ENCODE results near the gene LRTM2.

LRTM2 gene

GRCh38 chr12:1882405-1882804, 62.0 kb downstream of the LRTM2 start:
- no peak for TF ChIP-seq CTCF (IDR thresholded peaks at IDR 0.05; ENCODE audit: low read depth, low read length, missing control alignments)
- no peak overlapping the region for H3K4me3 ChIP-seq (ENCODE audit: low read depth, low read length)
- DNase-seq (ENCODE audit: low read depth), result no peak
- in situ Hi-C loops (cut with HindIII; ENCODE audit: low sequenced_read_pairs), result no loop called here

- in situ Hi-C loops (cut with HindIII; ENCODE audit: low sequenced_read_pairs), result no loop called here
- no peak for DNase-seq (ENCODE audit: low read depth)
- no peak overlapping the region for H3K4me3 ChIP-seq (ENCODE audit: low read depth, low read length)
- no peak for TF ChIP-seq CTCF (IDR thresholded peaks at IDR 0.05; ENCODE audit: low read depth, low read length, missing control alignments)
Measured at GRCh38 chr12:1882850-1883470, 62.6 kb downstream of the LRTM2 start.

- no peak for TF ChIP-seq CTCF (IDR thresholded peaks at IDR 0.05; ENCODE audit: low read depth, low read length, missing control alignments)
- DNase-seq (ENCODE audit: low read depth), result no peak
- H3K4me3 ChIP-seq (ENCODE audit: low read depth, low read length), result no peak overlapping the region
- in situ Hi-C loops (cut with HindIII; ENCODE audit: low sequenced_read_pairs), result no loop called here
Measured at GRCh38 chr12:1883513-1883912, 63.1 kb downstream of the LRTM2 start.

- H3K4me3 ChIP-seq (ENCODE audit: low read depth, low read length), result no peak overlapping the region
- no peak for TF ChIP-seq CTCF (IDR thresholded peaks at IDR 0.05; ENCODE audit: low read depth, low read length, missing control alignments)
- in situ Hi-C loops (cut with HindIII; ENCODE audit: low sequenced_read_pairs), result loop anchor here (5.0 kb wide), 1 partner anchor 43 kb away; no protein-coding TSS in a partner anchor
- DNase-seq (ENCODE audit: low read depth), result no peak
Measured at GRCh38 chr12:1884651-1885050, 64.3 kb downstream of the LRTM2 start.

GRCh38 chr12:1885082-1885596, 64.8 kb downstream of the LRTM2 start:
- TF ChIP-seq CTCF (IDR thresholded peaks at IDR 0.05; ENCODE audit: low read depth, low read length, missing control alignments), result no peak
- in situ Hi-C loops (cut with HindIII; ENCODE audit: low sequenced_read_pairs), result loop anchor here (5.0 kb wide), 1 partner anchor 42 kb away; no protein-coding TSS in a partner anchor
- DNase-seq (ENCODE audit: low read depth), result no peak
- no peak overlapping the region for H3K4me3 ChIP-seq (ENCODE audit: low read depth, low read length)

- no peak for DNase-seq (ENCODE audit: low read depth)
- in situ Hi-C loops (cut with HindIII; ENCODE audit: low sequenced_read_pairs), result loop anchor here (5.0 kb wide), 1 partner anchor 42 kb away; no protein-coding TSS in a partner anchor
- H3K4me3 ChIP-seq (ENCODE audit: low read depth, low read length), result no peak overlapping the region
- no peak for TF ChIP-seq CTCF (IDR thresholded peaks at IDR 0.05; ENCODE audit: low read depth, low read length, missing control alignments)
Measured at GRCh38 chr12:1885599-1886245, 65.4 kb downstream of the LRTM2 start.

Data from astrocyte of the cerebellum (primary cell).